Right hindlimb (tissue), 1 donor: Measurements from ENCODE around the gene POLD1.
"Not testable (repeated sequence)": the region's sequence is repeated elsewhere in the genome, so short reads cannot be mapped to it uniquely, and the experiment has no call there.

Source experiments
- DNase-seq: peaks from one replicate; pipeline ENCODE4 v3.0.0-alpha.2; 2018

The POLD1 gene

GRCh38 chr19:50383852-50384684 is at the start of gene POLD1:
TSS of gene POLD1 (plus strand) at chr19:50384347. CDS start at chr19:50398852, 14,505 bp downstream.
- DNase-seq = peak; percentile 97

GRCh38 chr19:50334741-50335421 is 49.3 kb upstream of the POLD1 start:
- DNase-seq = no peak

- not testable (repeated sequence) for DNase-seq
Measured at GRCh38 chr19:50337031-50337430, 47.1 kb upstream of the POLD1 start.

- no peak for DNase-seq
Measured at GRCh38 chr19:50340331-50340730, 43.8 kb upstream of the POLD1 start.

GRCh38 chr19:50341091-50341564 is 43.0 kb upstream of the POLD1 start:
- no peak for DNase-seq

DNA sequence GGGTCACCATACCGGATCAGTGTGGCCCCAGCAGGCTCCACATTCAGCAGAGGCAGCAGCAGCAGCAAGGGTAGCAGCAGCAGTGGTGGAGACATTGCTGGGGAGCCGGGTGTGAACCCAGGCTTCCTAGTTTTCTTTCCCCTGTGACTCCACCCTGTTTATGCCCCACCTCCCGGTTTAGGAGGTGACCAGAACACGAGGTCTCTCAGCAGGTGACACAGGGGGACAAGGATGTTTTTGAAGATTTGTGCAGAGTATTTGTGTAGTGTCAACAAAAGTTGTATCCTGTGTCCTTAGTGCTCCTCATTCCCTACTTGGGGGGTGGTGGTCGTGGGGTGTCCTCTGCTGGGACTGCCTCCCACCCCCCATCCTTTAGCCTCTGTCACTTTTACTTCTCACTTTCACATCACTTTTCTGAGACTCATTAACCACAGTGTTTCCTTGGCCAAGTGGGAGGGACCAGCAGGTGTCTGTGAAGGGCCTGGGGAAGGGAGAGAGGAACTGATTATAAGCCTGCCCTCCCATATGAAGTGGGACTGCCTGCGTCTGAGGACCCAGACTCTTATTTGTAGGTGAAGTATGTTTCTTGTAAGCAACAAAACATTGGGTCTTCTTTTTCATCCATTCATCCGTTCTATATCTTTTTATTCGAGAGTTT is 39.4 kb upstream of the POLD1 start:
- DNase-seq = no peak

DNA sequence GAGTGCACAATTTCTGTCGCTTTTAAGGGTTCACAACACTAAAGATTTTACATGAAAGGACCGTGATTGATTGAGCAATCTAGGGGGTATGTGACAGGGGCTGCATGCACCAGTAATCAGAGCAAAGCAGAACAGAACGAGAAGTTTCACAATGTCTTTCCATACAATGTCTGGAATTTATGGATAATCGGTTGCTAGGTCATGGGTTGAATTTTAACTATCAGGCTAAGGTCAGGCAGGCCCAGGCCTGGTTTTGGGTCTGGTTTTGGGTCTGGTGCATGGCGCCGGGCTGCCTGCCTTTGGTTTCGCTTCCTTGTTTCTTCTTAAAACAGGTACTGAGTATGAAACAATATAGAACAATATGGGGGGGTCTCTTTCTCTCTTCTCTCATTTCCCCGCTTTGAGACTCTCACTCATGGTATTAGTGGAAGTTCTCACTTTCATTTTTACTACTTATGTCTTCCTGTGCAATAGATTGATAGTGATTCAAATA is 37.0 kb upstream of the POLD1 start:
- not testable (repeated sequence) for DNase-seq

- DNase-seq = no peak
Measured at GRCh38 chr19:50349277-50350057, 34.7 kb upstream of the POLD1 start.

- no peak for DNase-seq
Measured at GRCh38 chr19:50352242-50352641, 31.9 kb upstream of the POLD1 start.

DNA sequence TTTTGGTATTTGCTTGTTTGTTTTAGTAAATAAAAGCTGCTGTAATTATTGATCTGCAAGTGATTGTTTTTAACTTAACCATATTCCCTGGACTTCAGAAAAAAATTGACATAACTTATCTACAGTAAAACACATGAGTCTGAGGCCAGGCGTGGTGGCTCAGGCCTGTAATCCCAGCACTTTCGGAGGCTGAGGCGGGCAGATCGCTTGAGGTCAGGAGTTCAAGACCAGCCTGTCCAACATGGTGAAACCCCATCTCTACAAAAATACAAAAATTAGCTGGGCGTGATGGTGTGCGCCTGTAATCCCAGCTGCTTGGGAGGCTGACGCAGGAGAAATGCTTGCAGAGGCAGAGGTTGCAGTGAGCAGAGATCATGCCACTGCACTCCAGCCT is 30.7 kb upstream of the POLD1 start:
- DNase-seq = not testable (repeated sequence)

DNA sequence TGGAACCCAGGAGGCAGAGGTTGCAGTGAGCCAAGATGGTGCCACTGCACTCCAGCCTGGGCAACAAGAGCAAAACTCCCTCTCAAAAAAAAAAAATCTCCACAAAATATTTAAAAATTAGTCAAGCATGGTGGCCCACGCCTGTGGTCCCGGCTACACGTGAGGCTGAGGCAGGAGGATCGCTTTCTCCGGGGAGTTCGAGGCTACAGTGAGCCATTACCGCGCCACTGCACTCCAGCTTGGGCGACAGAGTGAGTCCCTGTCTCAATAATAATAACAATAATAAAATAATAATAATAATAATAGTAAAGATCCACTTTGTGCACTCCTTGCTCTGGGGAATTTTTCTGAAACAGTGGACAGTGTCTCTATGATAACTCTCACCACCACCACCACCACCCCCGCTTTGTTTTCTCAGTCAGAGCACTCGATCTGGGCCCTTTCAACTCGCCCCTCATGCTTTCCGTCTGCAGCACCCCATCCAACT is 27.4 kb upstream of the POLD1 start:
- no peak for DNase-seq

DNA sequence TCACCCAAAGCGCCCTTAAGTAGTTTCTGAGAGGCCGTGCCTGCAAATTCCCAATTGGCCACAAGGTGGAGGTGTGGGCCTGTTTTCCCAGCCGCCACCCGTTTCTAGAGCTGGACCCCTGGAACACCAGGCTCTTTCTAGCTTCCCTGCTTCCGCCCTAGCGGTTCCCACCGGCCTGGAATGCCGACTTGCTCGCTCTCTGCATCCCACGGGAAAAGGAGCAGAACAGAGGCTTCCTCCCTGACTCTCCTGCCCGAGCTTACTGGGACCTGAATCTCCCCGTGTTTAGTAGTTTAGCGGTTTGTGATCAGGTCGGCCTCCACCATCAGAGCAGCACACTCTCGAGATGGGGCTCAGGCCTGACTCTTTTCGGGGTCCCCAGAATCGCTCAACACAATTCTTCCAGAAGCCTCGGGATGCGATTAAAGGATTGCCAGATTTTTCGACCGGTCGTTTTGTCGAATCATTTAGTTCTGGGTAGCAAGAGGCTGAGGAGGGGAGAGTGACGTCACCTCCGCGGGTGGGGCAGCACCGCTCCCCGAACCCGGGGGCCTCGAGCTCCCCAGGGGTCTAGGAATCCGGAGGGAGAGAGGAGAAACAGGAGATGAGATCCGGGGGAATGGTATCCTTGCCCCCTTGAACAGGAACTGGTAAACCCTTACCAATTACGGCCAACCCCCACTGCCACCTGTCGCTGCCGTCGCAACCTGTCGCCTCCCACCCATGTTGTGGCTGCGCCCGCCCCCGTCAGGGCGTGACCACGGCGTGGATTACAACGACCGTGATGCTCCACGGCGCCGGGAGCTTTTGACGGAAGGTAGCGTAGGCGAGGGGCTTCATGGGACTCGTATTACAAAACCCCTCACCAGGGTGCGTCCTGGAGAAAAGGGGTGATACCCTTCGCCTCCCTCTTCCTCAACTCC is 26.7 kb upstream of the POLD1 start:
- peak; percentile 78 for DNase-seq

- peak; percentile 76 for DNase-seq
Measured at GRCh38 chr19:50358483-50359327, 25.4 kb upstream of the POLD1 start.

GRCh38 chr19:50359328-50359818 is 24.8 kb upstream of the POLD1 start:
- no peak for DNase-seq

GRCh38 chr19:50361290-50362029 is 22.7 kb upstream of the POLD1 start:
- DNase-seq = no peak

DNA sequence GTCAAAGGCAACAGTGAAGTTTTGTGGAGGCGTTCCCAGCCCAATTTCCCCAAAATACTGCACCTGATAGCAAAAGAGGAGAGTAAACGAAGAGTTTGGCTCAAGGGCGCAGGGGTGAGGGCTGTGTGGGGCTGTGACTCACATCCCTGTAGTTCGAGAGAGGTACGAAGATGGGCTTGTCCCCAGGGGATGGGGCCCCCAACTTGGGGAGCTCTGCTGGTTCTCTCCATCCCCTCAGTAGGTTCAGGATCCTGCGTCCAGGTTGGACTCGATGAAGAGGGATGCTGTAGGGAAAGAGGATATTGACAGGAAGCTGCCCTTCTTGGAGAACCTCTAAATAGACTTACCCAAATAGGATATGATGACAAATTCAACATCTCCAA is 22.1 kb upstream of the POLD1 start:
- DNase-seq = no peak

GRCh38 chr19:50362656-50363424 is 21.3 kb upstream of the POLD1 start:
- no peak for DNase-seq
